IMR-90 (cell line): ENCODE measurements around the gene ARHGEF1.

ENCODE experiments used
- CEBPB ChIP-seq: IDR thresholded peaks from 2 replicates; pipeline ENCODE4 v1.6.1; 2012; ENCODE audit warnings: low read depth, low read length, improper control_type of control experiment
- CHD1 ChIP-seq: IDR thresholded peaks from 2 replicates; pipeline ENCODE4 v1.6.1; 2012; ENCODE audit warnings: low read depth, low read length, improper control_type of control experiment
- CTCF ChIP-seq: conservative IDR thresholded peaks from 2 replicates; pipeline ENCODE4 v1.5.1; 2012; ENCODE audit warnings: mild to moderate bottlenecking, low read depth, low read length, improper control_type of control experiment
- ELK1 ChIP-seq: fragments of 150-350 bp; IDR thresholded peaks from 2 replicates; pipeline ENCODE4 v1.6.1; 2016; ENCODE audit warnings: low read depth, mild to moderate bottlenecking, low read length, moderate library complexity, borderline replicate concordance
- MAZ ChIP-seq: IDR thresholded peaks from 2 replicates; pipeline ENCODE4 v1.6.1; 2012; ENCODE audit warnings: low read depth, mild to moderate bottlenecking, low read length, improper control_type of control experiment, moderate library complexity, borderline replicate concordance
- MXI1 ChIP-seq: IDR thresholded peaks from 2 replicates; pipeline ENCODE4 v1.6.1; 2012; ENCODE audit warnings: low read depth, mild to moderate bottlenecking, low read length, moderate library complexity, borderline replicate concordance
- NFE2L2 ChIP-seq: fragments of 150-350 bp; IDR thresholded peaks from 2 replicates; pipeline ENCODE4 v1.6.1; 2016; ENCODE audit warnings: low read depth, mild to moderate bottlenecking, low read length
- POLR2A ChIP-seq: IDR thresholded peaks from 2 replicates; pipeline ENCODE4 v1.6.1; 2012; ENCODE audit warnings: mild to moderate bottlenecking, low read depth, low read length
- RAD21 ChIP-seq: IDR thresholded peaks from 2 replicates; pipeline ENCODE4 v1.6.1; 2012; ENCODE audit warnings: low read length, improper control_type of control experiment
- RFX5 ChIP-seq: IDR thresholded peaks from 2 replicates; pipeline ENCODE4 v1.8.0; 2012; ENCODE audit warnings: low read depth, mild to moderate bottlenecking, low read length, moderate library complexity
- USF2 ChIP-seq: fragments of 150-350 bp; IDR thresholded peaks from 2 replicates; pipeline ENCODE4 v1.6.1; 2017; ENCODE audit warnings: mild to moderate bottlenecking, antibody characterized with exemption, low read length, low read depth

- TF ChIP-seq CTCF (peak; percentile 23; the same call in 1 of the 2 replicates), ELK1 (no peak), RFX5 (no peak), NFE2L2 (no peak), POLR2A (peak; percentile 77), USF2 (no peak), RAD21 (no peak), MXI1 (peak; percentile 69), CHD1 (no peak), MAZ (peak; percentile 99), CEBPB (no peak)
These were observed 1.1 kb downstream of the ARHGEF1 start for GRCh38 chr19:41883821-41884733.
